ENCODE data around the gene LRP1B. TPM values are rescaled to one million over a fixed set of nuclear protein-coding genes. Genes with fewer than 3 reads are reported as not detected.
A peak's percentile ranks its signal among the peaks of the same experiment; 100 is the strongest.

LRP1B gene
- total RNA-seq, 2 donors from 2014 or later = 0.79 to 1.8 TPM

DNA sequence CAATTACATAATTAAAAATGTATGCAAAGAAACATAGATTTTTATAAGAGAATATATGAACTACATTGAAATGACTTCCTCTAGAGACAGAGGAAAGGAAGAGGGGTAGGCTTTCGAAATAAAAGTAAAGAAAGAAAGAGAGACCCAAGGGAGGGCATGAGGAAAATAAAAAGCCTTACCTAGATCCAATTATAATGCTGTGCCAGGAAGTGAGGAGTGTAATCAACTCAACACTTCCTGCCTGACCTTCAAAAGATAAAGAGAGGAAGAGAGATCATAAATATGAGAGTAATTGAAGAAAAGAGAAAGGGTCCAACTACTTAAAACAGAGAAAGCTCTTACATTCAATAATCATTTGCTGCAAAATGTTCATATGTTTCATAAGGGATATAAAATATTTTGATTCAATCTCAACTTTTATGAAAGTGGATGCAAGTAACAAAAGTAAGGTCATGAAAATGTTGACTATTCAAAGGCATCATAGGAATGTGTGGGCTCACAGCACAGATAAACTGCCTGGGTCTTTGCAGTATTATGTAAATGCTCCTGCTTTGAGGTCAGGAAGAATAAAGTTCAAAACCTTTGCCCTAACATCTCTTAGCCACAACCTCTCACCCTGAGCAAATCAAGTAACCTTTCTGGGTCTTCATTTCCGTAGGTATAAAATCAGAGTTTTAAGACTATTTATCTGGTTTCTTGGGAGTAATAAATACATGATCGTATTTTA lies 1237.7 kb downstream of the LRP1B start:
- DNase-seq = no peak
- Histone ChIP-seq H3K9ac (ENCODE audit: extremely low read depth, low read length, poor library complexity, severe bottlenecking) (no peak overlapping the region), H3K9me3 (ENCODE audit: control insufficient read depth, low read length) (peaks cover 5% of the 10 kb centered on the region), H3K27ac (ENCODE audit: low read depth, low read length) (no peak overlapping the region), H3K4me1 (ENCODE audit: control insufficient read depth, insufficient read depth, low read length) (no peaks in the 10 kb centered on the region), H3K27me3 (ENCODE audit: control insufficient read depth, insufficient read depth, low read length, poor library complexity, severe bottlenecking) (no peaks in the 10 kb centered on the region), H3K4me3 (ENCODE audit: low read length) (no peak overlapping the region), H3K36me3 (ENCODE audit: control insufficient read depth, insufficient read depth, low read length) (no peaks in the 10 kb centered on the region)
- Mint-ChIP-seq H3K36me3 (ENCODE audit: low read depth) (no peaks in the 10 kb centered on the region), H3K4me1 (peaks cover 3% of the 10 kb centered on the region), H3K4me3 (no peak overlapping the region), H3K27ac (no peak overlapping the region), H3K27me3 (ENCODE audit: insufficient read depth) (peaks cover 4% of the 10 kb centered on the region), H3K9me3 (peaks cover 5% of the 10 kb centered on the region)
- TF ChIP-seq, protein P1, sequence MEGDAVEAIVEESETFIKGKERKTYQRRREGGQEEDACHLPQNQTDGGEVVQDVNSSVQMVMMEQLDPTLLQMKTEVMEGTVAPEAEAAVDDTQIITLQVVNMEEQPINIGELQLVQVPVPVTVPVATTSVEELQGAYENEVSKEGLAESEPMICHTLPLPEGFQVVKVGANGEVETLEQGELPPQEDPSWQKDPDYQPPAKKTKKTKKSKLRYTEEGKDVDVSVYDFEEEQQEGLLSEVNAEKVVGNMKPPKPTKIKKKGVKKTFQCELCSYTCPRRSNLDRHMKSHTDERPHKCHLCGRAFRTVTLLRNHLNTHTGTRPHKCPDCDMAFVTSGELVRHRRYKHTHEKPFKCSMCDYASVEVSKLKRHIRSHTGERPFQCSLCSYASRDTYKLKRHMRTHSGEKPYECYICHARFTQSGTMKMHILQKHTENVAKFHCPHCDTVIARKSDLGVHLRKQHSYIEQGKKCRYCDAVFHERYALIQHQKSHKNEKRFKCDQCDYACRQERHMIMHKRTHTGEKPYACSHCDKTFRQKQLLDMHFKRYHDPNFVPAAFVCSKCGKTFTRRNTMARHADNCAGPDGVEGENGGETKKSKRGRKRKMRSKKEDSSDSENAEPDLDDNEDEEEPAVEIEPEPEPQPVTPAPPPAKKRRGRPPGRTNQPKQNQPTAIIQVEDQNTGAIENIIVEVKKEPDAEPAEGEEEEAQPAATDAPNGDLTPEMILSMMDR (conservative IDR thresholded peaks at IDR 0.05) = no peak
- WGBS, 2 experiments (ENCODE audit: insufficient coverage in 1 of 2, insufficient read length in 1 of 2) = 82% methylated on average over 3 of the region's 3 CpGs; no CpG with 5 or more reads in 1 of the 2 experiments

DNA sequence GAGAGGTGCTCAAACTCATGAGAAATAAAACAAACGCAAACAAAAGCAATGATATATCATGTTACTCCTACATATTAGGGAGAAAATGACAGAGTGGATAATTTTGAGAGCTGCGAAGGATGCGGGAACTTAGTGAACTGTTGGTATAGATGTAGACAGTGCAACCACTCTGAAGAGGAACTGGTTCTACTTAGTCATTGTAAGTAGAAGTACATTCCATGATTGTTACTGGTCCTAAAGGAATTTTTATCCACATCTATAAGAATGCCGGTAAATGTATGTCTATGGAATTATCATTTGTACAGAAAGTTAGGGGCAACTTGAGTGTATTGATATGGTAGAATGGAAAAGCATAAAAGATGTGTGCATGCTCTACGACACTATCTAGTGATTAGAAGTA lies 1238.4 kb downstream of the LRP1B start:
- H3K36me3 ChIP-seq (ENCODE audit: control insufficient read depth, insufficient read depth, low read length) = no peaks in the 10 kb centered on the region
- WGBS, 2 experiments (ENCODE audit: insufficient coverage in 1 of 2, insufficient read length in 1 of 2) = 93 to 96% methylated on average over 2 to 4 of the region's 5 CpGs
- no peak overlapping the region for H3K4me3 Mint-ChIP-seq

DNA sequence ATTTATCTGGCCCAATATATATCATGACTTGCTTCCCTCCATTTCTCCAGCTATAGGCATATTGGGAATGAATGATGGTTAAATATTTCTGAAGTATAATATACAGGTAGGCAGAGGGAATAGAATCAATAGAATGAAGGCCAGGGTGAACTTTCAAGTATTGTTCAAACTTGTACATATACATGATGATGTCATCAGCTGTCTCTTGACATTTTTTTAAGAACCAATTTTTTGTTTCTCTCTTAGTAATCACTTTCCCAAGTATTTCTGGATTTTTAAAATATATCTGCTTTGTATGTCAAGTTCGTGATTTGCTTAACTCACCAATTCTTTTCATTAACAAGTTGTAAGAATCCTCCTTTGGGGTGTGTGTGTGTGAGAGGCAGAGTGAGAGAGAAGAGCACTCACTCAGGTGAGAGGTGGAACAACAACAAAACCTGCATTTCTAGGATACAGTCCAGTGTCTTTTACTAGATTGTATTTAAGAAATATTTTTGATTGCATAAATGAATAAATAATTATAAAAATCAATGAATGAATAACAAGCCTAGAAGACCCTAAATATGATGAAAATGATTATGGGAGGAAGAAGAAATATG lies 1239.1 kb downstream of the LRP1B start:
- no peak overlapping the region for H3K4me3 Mint-ChIP-seq
- TF ChIP-seq, protein P1 (conservative IDR thresholded peaks at IDR 0.05) = peak; percentile 67
- no peaks in the 10 kb centered on the region for H3K27me3 Mint-ChIP-seq (ENCODE audit: insufficient read depth)
- H3K27ac Mint-ChIP-seq = no peak overlapping the region
- no peaks in the 10 kb centered on the region for H3K36me3 Mint-ChIP-seq (ENCODE audit: low read depth)
- no peak overlapping the region for H3K4me3 ChIP-seq (ENCODE audit: low read length)
- H3K27me3 ChIP-seq (ENCODE audit: control insufficient read depth, insufficient read depth, low read length, poor library complexity, severe bottlenecking) = no peaks in the 10 kb centered on the region
- peaks cover 5% of the 10 kb centered on the region for H3K9me3 Mint-ChIP-seq
- H3K9ac ChIP-seq (ENCODE audit: extremely low read depth, low read length, poor library complexity, severe bottlenecking) = no peak overlapping the region
- DNase-seq = no peak
- H3K4me1 ChIP-seq (ENCODE audit: control insufficient read depth, insufficient read depth, low read length) = no peaks in the 10 kb centered on the region
- no peak overlapping the region for H3K27ac ChIP-seq (ENCODE audit: low read depth, low read length)
- peaks cover 3% of the 10 kb centered on the region for H3K4me1 Mint-ChIP-seq
- H3K36me3 ChIP-seq (ENCODE audit: control insufficient read depth, insufficient read depth, low read length) = no peaks in the 10 kb centered on the region
- peaks cover 5% of the 10 kb centered on the region for H3K9me3 ChIP-seq (ENCODE audit: control insufficient read depth, low read length)
- WGBS, 2 experiments (ENCODE audit: insufficient coverage in 1 of 2, insufficient read length in 1 of 2) = no CpG with 5 or more reads among the region's 1 CpG

More for the DNA sequence above, 1238.4 kb downstream of the LRP1B start:
- H3K27ac ChIP-seq (ENCODE audit: low read depth, low read length) = no peak overlapping the region
- TF ChIP-seq, protein P1 (conservative IDR thresholded peaks at IDR 0.05) = no peak
- H3K27me3 ChIP-seq (ENCODE audit: control insufficient read depth, insufficient read depth, low read length, poor library complexity, severe bottlenecking) = no peaks in the 10 kb centered on the region
- no peaks in the 10 kb centered on the region for H3K4me1 ChIP-seq (ENCODE audit: control insufficient read depth, insufficient read depth, low read length)
- Mint-ChIP-seq H3K27me3 (ENCODE audit: insufficient read depth) (peaks cover 2% of the 10 kb centered on the region), H3K9me3 (peaks cover 5% of the 10 kb centered on the region), H3K36me3 (ENCODE audit: low read depth) (no peaks in the 10 kb centered on the region), H3K27ac (no peak overlapping the region), H3K4me1 (peaks cover 3% of the 10 kb centered on the region)
- DNase-seq = no peak
- H3K9me3 ChIP-seq (ENCODE audit: control insufficient read depth, low read length) = peaks cover 5% of the 10 kb centered on the region
- no peak overlapping the region for H3K4me3 ChIP-seq (ENCODE audit: low read length)
- H3K9ac ChIP-seq (ENCODE audit: extremely low read depth, low read length, poor library complexity, severe bottlenecking) = no peak overlapping the region
